NCI-H748 (cell line): ENCODE data around the gene NADK.
"Not testable (repeated sequence)": the region's sequence is repeated elsewhere in the genome, so short reads cannot be mapped to it uniquely, and the experiment has no call there.

Source experiments
- DNase-seq: peaks from one replicate; lab custom pipeline; 2025; ENCODE audit not compliant: unreplicated experiment; lab: John Stamatoyannopoulos, UW

Gene NADK

DNA sequence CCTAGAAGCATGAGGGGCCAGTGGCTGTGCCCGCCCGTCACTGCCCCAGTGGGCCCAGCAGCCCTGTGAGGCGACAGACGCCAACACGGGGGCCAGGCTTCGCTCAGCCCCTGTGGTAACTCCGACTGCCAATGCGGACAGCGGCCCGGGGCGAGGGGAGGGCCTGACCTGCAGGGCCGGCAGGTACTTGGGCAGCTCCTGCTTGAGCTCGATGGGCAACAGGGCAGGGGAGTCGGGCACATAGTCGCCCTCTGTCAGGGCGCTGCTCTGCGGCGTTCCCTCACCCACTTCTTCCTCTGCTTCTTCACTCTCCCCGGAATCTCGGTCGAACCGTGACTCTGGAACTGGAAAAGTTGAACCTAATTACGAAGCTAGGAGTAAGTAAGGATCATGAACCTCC is 71.0 kb downstream of the NADK start:
- not testable (repeated sequence) for DNase-seq

GRCh38 chr1:1705623-1706022 is 72.6 kb downstream of the NADK start:
- not testable (repeated sequence) for DNase-seq

GRCh38 chr1:1704284-1704957 is 73.8 kb downstream of the NADK start:
- DNase-seq, result not testable (repeated sequence)

GRCh38 chr1:1703796-1704195 is 74.5 kb downstream of the NADK start:
- no peak for DNase-seq

- not testable (repeated sequence) for DNase-seq
These were observed 75.8 kb downstream of the NADK start for GRCh38 chr1:1702506-1702905.
